ENCODE data around the gene MOB3C.
A peak's percentile ranks its signal among the peaks of the same experiment; 100 is the strongest.

Gene MOB3C

GRCh38 chr1:46637444-46638083 is 21.0 kb upstream of the MOB3C start:
- no peak for DNase-seq

- no peak for DNase-seq
Measured at GRCh38 chr1:46635205-46635604, 18.6 kb upstream of the MOB3C start.

GRCh38 chr1:46630719-46631118 is 14.1 kb upstream of the MOB3C start:
- no peak for DNase-seq

- no peak for DNase-seq
Measured at GRCh38 chr1:46623743-46624644, 7.4 kb upstream of the MOB3C start.

- DNase-seq = no peak
Measured at GRCh38 chr1:46622344-46622743, 5.7 kb upstream of the MOB3C start.

GRCh38 chr1:46621930-46622329 is 5.3 kb upstream of the MOB3C start:
- DNase-seq = no peak

- DNase-seq = no peak
Measured at GRCh38 chr1:46619656-46620258, 3.1 kb upstream of the MOB3C start.

GRCh38 chr1:46618754-46619415 is 2.3 kb upstream of the MOB3C start:
- no peak for DNase-seq

GRCh38 chr1:46617833-46618232 is 1.2 kb upstream of the MOB3C start:
- DNase-seq = no peak

GRCh38 chr1:46617108-46617800 is 643 bp upstream of the MOB3C start:
- DNase-seq = no peak

- DNase-seq = no peak
Measured at GRCh38 chr1:46615735-46616134, 876 bp downstream of the MOB3C start.

GRCh38 chr1:46615088-46615487 is 1.5 kb downstream of the MOB3C start:
- no peak for DNase-seq

- DNase-seq = no peak
Measured at GRCh38 chr1:46614604-46614984, 2.0 kb downstream of the MOB3C start.

GRCh38 chr1:46613661-46614603 is 2.7 kb downstream of the MOB3C start:
- peak; percentile 50 for DNase-seq

- no peak for DNase-seq
Measured at GRCh38 chr1:46612937-46613660, 3.5 kb downstream of the MOB3C start.

- DNase-seq = no peak
Measured at GRCh38 chr1:46611691-46612221, 4.9 kb downstream of the MOB3C start.

- no peak for DNase-seq
Measured at GRCh38 chr1:46607345-46608130, 9.1 kb downstream of the MOB3C start.

GRCh38 chr1:46606255-46606965 is 10.2 kb downstream of the MOB3C start:
- DNase-seq = no peak

GRCh38 chr1:46605232-46605631 is 11.4 kb downstream of the MOB3C start:
- peak; percentile 45 for DNase-seq

Measured in GF-D8 (cell line).